GM19455 (cell line): ENCODE results near the gene KANK2.
"Not testable (repeated sequence)": the region's sequence is repeated elsewhere in the genome, so short reads cannot be mapped to it uniquely, and the experiment has no call there.

Experiments used
- ATAC-seq: cut with Tn5 transposase; IDR thresholded peaks from one replicate; pipeline ENCODE4 v1.9.1; 2021; ENCODE audit not compliant: unreplicated experiment

Gene KANK2

GRCh38 chr19:11198769-11199424 is 1.6 kb upstream of the KANK2 start:
- no peak for ATAC-seq

- ATAC-seq = no peak
These were observed 810 bp upstream of the KANK2 start for GRCh38 chr19:11198175-11198534.

- ATAC-seq = no peak
These were observed 698 bp downstream of the KANK2 start for GRCh38 chr19:11196406-11197287.

GRCh38 chr19:11195681-11196080 is 1.7 kb downstream of the KANK2 start:
- no peak for ATAC-seq

- ATAC-seq = no peak
These were observed 2.4 kb downstream of the KANK2 start for GRCh38 chr19:11194656-11195558.

GRCh38 chr19:11194173-11194572 is 3.2 kb downstream of the KANK2 start:
- no peak for ATAC-seq

- ATAC-seq = no peak
These were observed 4.1 kb downstream of the KANK2 start for GRCh38 chr19:11192957-11193939.

- no peak for ATAC-seq
These were observed 5.4 kb downstream of the KANK2 start for GRCh38 chr19:11191934-11192333.

- no peak for ATAC-seq
These were observed 6.0 kb downstream of the KANK2 start for GRCh38 chr19:11191273-11191755.

- ATAC-seq = no peak
These were observed 6.8 kb downstream of the KANK2 start for GRCh38 chr19:11190501-11190900.

- ATAC-seq = no peak
These were observed 9.9 kb downstream of the KANK2 start for GRCh38 chr19:11187441-11187840.

GRCh38 chr19:11182994-11183393 is 14.4 kb downstream of the KANK2 start:
- ATAC-seq = no peak

GRCh38 chr19:11181488-11181887 is 15.9 kb downstream of the KANK2 start:
- no peak for ATAC-seq

- not testable (repeated sequence) for ATAC-seq
These were observed 16.4 kb downstream of the KANK2 start for GRCh38 chr19:11180975-11181374.

GRCh38 chr19:11180346-11180745 is 17.0 kb downstream of the KANK2 start:
- no peak for ATAC-seq

- ATAC-seq = no peak
These were observed 17.5 kb downstream of the KANK2 start for GRCh38 chr19:11179716-11180297.

GRCh38 chr19:11179145-11179465 is 18.2 kb downstream of the KANK2 start:
- ATAC-seq = not testable (repeated sequence)

- ATAC-seq = no peak
These were observed 19.8 kb downstream of the KANK2 start for GRCh38 chr19:11177592-11177991.

- no peak for ATAC-seq
These were observed 20.7 kb downstream of the KANK2 start for GRCh38 chr19:11176466-11177193.
